NT2/D1 (cell line): ENCODE results near the gene SDSL.

ENCODE experiments used
- SUZ12 ChIP-seq: IDR thresholded peaks from 2 replicates; pipeline ENCODE4 v1.6.1; 2011; ENCODE audit not compliant: insufficient read length, insufficient read depth; ENCODE audit errors: extremely low read depth
- YY1 ChIP-seq: IDR thresholded peaks from 2 replicates; pipeline ENCODE4 v1.6.1; 2011; ENCODE audit not compliant: insufficient read length, insufficient read depth
- ZNF274 ChIP-seq: IDR thresholded peaks from 2 replicates; pipeline ENCODE4 v1.6.1; 2011; ENCODE audit warnings: mild to moderate bottlenecking, low read depth, low read length

- no peak for TF ChIP-seq ZNF274
- no peak for TF ChIP-seq SUZ12
- TF ChIP-seq YY1: no peak
These were observed 14.1 kb upstream of the SDSL start for GRCh38 chr12:113407931-113408600.
